ENCODE data around the gene MTUS2. TPM values are rescaled to one million over a fixed set of nuclear protein-coding genes. Genes with fewer than 3 reads are reported as not detected.

MTUS2 gene
- total and polyA plus RNA-seq, 9 of the 15 experiments (the other 6 are each of a cell fraction or from before 2014, with no cell fraction given) = 0.01 to 0.28 (median 0.06) TPM; not detected in 1

DNA sequence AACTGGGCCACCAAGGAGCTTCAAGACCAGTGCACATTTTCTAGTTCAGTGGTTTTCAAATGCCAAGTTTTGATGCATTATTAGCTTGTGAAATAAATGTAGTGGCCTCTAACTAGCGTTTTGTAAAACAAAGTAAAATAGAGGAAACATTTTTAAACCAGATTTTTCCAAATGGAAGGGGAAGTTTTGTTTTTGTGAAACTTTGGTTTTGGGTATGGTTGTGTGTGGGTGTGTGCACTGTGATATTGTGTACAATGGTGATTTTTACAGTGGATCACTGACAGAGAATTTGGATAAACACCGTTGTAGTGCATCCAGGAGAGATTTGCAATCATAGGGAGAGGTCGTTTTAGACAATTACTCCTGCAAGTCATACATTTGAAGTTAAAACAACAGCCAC, 666.4 kb downstream of the MTUS2 start (continued):
- TF ChIP-seq ARID3A (IDR thresholded peaks at IDR 0.05; ENCODE audit: borderline replicate concordance, low read depth, low read length) = no peak
- TF ChIP-seq CEBPZ (IDR thresholded peaks at IDR 0.05; ENCODE audit: borderline replicate concordance, low read depth, low read length) = no peak
- TF ChIP-seq, protein P1, sequence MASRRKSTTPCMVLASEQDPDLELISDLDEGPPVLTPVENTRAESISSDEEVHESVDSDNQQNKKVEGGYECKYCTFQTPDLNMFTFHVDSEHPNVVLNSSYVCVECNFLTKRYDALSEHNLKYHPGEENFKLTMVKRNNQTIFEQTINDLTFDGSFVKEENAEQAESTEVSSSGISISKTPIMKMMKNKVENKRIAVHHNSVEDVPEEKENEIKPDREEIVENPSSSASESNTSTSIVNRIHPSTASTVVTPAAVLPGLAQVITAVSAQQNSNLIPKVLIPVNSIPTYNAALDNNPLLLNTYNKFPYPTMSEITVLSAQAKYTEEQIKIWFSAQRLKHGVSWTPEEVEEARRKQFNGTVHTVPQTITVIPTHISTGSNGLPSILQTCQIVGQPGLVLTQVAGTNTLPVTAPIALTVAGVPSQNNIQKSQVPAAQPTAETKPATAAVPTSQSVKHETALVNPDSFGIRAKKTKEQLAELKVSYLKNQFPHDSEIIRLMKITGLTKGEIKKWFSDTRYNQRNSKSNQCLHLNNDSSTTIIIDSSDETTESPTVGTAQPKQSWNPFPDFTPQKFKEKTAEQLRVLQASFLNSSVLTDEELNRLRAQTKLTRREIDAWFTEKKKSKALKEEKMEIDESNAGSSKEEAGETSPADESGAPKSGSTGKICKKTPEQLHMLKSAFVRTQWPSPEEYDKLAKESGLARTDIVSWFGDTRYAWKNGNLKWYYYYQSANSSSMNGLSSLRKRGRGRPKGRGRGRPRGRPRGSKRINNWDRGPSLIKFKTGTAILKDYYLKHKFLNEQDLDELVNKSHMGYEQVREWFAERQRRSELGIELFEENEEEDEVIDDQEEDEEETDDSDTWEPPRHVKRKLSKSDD (conservative IDR thresholded peaks at IDR 0.05; ENCODE audit: low read length) = no peak
- no peak for TF ChIP-seq MCM3 (IDR thresholded peaks at IDR 0.05)

All from K562 (cell line).